ENCODE data around the gene SLC25A14.
"Not testable (repeated sequence)": the region's sequence is repeated elsewhere in the genome, so short reads cannot be mapped to it uniquely, and the experiment has no call there.

SLC25A14 gene

DNA sequence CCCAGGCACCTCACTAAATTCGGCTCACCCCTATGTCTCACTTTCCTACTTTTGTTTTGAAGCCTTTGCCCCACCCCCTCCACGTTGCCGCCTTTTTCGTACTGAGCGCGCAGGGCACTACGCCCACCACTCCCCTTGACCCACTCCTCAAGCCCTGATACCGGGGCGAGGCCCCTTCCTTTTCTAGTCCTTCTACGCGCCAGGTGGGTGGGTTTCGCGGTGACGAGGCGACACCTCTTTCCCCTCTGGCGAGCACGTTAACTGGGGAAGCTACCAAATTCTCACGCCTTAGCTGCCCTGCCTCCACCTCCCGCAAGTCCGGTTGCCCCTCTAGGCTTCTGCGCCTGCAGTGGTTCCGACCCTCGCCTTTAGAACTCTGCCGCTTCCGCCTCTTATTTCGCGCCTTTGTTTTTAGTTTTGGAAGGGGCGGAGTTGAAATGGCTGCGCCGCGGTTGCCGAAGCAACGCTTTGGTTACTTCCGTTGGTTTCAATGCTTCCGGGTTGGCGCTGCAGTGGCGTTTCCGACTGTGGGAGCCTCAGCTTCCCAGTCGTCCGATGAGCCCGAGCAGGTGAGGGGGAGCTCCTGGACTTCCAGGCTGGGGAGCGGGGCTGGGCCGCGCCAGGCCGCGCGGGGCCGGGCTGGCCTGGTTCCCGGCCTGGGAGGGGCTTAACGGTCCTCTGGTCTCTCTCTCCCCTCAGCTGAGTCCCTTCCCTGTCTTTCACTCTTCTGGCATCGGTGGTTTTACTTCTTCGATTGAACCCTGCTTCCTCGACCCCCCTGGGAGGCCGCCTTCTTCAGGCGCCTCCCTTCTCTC is at the start of gene SLC25A14:
SLC25A14 (plus strand) TSS at position 512 of the 815 bp plus-strand sequence. CDS start 360 bp downstream, outside the sequence.
- peak; percentile 38 to 57 for DNase-seq (ENCODE audit: low read depth in 2 of 2)

GRCh38 chrX:130295519-130296296 is 44.0 kb upstream of the SLC25A14 start:
- DNase-seq (ENCODE audit: low read depth in 2 of 2) = no peak

GRCh38 chrX:130296297-130296678 is 43.4 kb upstream of the SLC25A14 start:
- DNase-seq (ENCODE audit: low read depth in 2 of 2) = no peak

DNA sequence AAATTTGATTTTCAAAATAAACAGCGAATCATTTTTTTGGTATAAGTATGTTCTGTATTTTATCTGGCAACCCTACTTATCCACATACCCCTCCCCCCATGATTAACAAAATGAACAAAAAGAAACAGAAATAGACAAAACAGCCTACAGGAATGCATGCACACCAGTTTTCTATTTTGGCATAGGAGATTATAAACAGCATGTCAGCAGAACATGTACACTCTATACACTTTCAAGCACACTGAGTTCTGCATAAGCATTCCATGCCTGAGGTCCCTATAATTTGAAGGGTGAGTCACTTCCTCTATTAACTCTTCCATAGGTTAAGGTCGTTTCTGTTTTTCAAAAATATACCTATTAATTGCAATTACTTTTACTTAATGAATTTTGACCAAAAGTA is 43.0 kb upstream of the SLC25A14 start:
- no peak for DNase-seq (ENCODE audit: low read depth in 2 of 2)

GRCh38 chrX:130299279-130300009 is 40.3 kb upstream of the SLC25A14 start:
- no peak for DNase-seq (ENCODE audit: low read depth in 2 of 2)

GRCh38 chrX:130300010-130300282 is 39.8 kb upstream of the SLC25A14 start:
- no peak for DNase-seq (ENCODE audit: low read depth in 2 of 2)

GRCh38 chrX:130301405-130301804 is 38.3 kb upstream of the SLC25A14 start:
- DNase-seq (ENCODE audit: low read depth in 2 of 2) = no peak

GRCh38 chrX:130301977-130302376 is 37.7 kb upstream of the SLC25A14 start:
- no peak for DNase-seq (ENCODE audit: low read depth in 2 of 2)

- no peak for DNase-seq (ENCODE audit: low read depth in 2 of 2)
Measured at GRCh38 chrX:130304587-130305368, 34.9 kb upstream of the SLC25A14 start.

GRCh38 chrX:130319886-130320285 is 19.8 kb upstream of the SLC25A14 start:
- not testable (repeated sequence) for DNase-seq (ENCODE audit: low read depth in 2 of 2)

- DNase-seq (ENCODE audit: low read depth in 2 of 2) = no peak
Measured at GRCh38 chrX:130321550-130321949, 18.2 kb upstream of the SLC25A14 start.

- no peak for DNase-seq (ENCODE audit: low read depth in 2 of 2)
Measured at GRCh38 chrX:130330146-130330545, 9.6 kb upstream of the SLC25A14 start.

DNA sequence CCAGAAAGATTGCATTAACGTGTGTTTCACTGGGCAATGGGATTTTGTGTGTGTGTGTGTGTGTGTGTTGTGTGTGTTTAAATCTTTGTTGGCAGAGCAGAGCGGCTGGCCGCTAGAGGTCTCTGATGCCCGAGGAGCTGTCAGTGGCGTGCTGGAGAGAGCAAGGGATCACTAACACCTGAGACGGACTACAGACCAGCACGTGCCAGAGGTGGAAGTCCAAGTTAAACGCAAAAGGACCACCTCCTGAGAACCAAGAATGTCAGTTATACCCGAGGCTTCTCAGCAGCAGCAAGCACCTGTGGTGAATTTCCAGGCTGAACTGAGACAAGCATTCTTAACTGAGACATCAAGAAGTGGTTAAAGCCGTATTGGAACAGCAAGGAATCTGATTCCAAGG is 9.0 kb upstream of the SLC25A14 start:
- DNase-seq (ENCODE audit: low read depth in 2 of 2) = peak in 1 of 2 donors; percentile 6

- no peak for DNase-seq (ENCODE audit: low read depth in 2 of 2)
Measured at GRCh38 chrX:130336531-130336930, 3.2 kb upstream of the SLC25A14 start.

GRCh38 chrX:130338869-130339268 is 850 bp upstream of the SLC25A14 start:
- not testable (repeated sequence) for DNase-seq (ENCODE audit: low read depth in 2 of 2)

DNA sequence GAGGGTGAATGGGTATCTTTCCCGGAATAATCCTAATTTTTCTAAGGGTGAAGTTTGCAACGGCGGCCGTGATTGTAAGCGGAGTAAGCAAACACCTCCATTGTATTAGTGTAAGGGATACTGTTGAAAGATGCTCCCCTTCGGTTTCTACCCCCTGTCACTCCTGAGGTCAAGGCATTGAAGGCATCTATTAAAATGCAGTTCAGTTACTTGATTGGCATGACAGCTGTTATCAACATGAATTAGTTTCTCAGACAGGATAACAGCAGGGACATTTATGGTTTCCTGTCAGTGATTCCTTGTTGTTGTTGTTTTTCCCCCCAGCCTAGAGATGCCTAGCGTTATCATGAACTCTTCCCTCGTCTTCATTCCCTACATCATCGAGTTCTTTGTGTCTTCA is 552 bp downstream of the SLC25A14 start:
- no peak for DNase-seq (ENCODE audit: low read depth in 2 of 2)

DNA sequence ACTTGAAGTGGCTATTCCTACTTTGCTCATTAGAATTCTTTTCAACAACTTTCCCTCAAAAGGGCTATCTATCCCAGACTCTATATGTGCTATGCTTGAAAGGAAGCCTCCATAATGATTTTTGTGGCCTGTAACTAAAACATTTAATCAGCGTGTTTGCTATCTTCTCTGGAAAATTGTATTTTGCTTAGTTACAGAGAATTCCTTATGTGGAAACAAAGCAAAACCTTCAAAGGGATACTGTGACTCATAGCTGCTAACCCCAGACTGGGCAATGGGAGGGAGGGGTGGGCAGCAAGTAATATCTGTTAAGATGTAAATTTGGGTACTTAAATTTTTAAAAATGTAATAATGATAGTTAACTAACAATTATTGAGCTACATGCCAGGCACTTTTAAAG is 3.7 kb downstream of the SLC25A14 start:
- no peak for DNase-seq (ENCODE audit: low read depth in 2 of 2)

DNA sequence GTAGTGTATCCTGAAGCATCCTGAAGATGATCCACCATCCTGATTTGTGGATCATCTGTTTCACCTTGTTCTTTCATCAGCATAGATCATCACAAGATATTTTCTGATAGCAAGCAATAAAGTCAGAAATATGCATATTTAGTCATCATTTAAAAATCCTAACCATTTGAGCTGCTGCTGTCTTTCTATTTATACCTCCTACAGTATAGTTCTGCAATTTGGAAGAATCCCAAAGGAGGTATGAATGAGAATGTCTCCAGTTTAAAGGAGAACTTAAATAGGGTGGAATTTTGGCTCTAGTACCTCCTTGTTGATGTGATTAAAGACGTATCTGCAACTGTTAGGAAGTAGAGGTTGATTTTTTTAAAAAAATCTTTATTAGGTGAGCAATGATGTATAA is 7.6 kb downstream of the SLC25A14 start:
- DNase-seq (ENCODE audit: low read depth in 2 of 2) = no peak

- DNase-seq (ENCODE audit: low read depth in 2 of 2) = no peak
Measured at GRCh38 chrX:130351567-130351966, 11.8 kb downstream of the SLC25A14 start.

DNA sequence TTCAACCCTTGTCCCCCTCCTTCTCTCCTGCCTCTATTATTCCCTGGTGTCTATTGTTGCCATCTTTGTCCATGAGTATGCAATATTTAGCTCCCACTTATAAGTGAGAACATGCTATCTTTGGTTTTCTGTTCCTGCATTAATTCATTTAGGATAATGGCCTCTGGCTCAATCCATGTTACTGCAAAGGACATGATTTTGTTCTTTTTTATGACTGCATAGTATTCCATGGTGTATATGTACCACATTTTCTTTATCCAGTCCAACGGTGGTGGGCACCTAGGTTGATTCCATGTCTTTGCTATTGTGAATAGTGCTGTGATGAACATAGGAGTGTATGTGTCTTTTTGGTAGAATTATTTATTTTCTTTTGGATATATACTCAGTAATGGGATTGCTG is 12.3 kb downstream of the SLC25A14 start:
- not testable (repeated sequence) for DNase-seq (ENCODE audit: low read depth in 2 of 2)

DNA sequence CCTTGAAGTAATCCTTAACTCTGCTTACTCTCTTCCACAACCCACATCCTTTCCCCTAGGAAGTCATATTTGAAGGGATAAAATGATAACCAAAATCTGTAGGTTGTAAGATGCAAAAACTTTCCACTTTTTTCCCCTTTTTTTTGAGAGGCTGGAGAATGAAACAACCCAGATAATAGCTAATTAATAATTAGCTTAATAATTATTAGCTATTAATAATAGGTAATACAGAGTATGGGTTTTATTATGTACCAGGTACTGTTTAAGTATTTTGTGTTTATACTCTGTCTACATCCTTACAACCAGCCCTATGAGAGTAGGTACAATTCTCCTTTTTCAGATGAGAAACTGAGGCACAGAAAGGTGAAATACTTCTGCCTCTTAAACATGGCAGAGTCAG is 36.4 kb downstream of the SLC25A14 start:
- no peak for DNase-seq (ENCODE audit: low read depth in 2 of 2)

Data from stimulated activated CD4-positive, alpha-beta T cell treated with anti-CD3 and anti-CD28 coated beads, Interleukin-4, amount 100 ng/mL, for 48 hours (primary cell).